GM18511 (cell line): ENCODE results near the gene EXPH5.
"Not testable (repeated sequence)": the region's sequence is repeated elsewhere in the genome, so short reads cannot be mapped to it uniquely, and the experiment has no call there.

ENCODE experiments used
- ATAC-seq: cut with Tn5 transposase; IDR thresholded peaks from one replicate; pipeline ENCODE4 v1.9.1; 2021; ENCODE audit warnings: mild to moderate bottlenecking, moderate library complexity; ENCODE audit not compliant: unreplicated experiment

Gene EXPH5, protein sequence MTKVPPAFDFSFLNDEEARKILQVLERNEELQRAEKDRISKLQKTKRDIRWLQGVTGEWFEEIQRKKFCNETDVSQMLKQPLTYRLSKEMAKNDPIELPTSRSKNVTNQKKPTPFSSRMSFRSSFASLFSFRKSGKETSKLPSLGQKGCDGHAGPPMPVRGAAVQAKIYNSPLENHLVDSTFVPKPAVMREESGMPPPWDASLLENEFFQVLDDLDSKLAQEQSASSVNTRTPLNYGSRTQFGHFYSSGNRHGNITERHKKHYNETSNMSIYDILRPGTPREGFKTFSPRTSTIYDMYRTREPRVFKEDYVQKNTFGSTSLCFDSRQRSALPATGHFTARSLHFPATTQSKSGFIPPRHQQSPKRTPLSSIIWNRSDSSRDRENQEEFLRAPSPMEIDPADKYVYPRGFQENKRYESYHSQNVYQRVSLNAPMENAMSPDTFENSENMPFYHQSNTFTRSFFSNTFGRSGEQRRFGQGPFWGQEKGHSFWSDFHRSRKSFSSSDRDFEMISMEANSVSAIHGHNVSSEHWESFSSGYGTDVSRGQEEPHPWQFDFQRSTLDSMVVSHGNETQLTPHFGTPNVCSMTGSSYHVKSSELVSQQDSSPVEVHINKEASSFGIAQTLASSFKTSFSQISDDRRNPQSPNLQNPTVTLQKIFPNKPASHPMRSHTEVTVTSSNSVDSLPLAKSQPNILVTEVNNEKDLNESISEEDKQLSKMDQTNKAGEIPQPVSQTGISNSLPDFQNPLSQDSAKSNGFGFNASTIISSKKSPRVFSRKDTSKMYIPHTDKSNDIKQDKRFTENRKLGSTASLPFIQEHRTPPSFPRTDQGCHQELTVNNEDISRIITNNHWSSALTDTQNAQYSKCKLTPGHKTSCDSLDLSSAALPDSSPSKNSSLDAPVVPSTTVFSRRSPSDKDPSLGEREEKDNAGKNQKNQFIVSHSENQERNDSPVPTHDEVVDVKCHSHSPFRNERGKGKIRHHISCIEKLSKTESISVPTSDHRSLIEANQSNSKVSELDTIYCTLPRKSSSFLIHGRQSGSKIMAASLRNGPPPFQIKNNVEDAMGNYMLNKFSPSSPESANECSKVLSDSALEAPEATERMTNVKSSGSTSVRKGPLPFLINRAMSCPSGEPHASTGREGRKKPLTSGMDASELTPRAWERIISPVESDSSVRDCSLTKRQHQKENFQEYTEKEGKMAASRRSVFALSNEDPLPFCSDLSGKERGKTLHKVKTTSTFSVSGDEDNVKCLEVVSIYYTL (N-terminal part only)

DNA sequence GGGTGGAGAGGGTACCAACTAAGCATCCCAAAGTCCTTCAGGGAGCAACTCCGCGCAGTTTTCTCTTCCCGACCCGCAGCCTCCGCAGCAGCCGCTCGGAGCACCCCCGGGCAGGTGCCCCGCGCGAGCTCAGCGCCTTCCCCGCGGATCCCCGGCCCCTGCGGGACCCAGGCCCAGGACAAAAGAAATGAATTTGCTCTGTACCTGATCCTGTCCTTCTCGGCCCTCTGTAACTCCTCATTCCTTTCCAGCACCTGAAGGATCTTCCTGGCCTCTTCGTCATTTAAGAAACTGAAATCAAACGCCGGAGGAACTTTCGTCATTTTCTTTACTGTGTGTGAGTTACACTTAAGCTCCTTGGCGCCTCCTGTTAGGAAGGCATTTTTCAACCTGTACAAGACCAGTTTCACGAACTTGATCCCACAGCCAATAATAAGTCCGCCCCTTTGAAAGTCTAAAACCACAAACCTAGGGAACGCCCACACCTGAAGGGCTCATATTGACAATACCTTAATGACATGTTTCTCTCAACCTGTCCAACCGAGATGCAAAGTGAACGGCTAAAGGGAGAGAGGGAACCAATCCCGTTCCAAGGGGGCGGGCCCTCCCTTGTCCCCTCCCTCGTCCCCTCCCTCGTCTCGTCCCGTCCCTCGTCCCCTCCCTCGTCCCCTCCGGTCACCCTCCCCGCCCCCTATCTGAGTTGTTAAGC is at the start of gene EXPH5:
EXPH5 (minus strand) TSS at position 555 of the 709 bp plus-strand sequence; CDS start at position 323, 232 bp downstream.
- peak; percentile 95 for ATAC-seq

GRCh38 chr11:108641752-108642151 is 48.2 kb upstream of the EXPH5 start:
- not testable (repeated sequence) for ATAC-seq

GRCh38 chr11:108639146-108639545 is 45.6 kb upstream of the EXPH5 start:
- ATAC-seq: no peak

- ATAC-seq: no peak
Measured at GRCh38 chr11:108636222-108636621, 42.7 kb upstream of the EXPH5 start.

- ATAC-seq: no peak
Measured at GRCh38 chr11:108635106-108635505, 41.5 kb upstream of the EXPH5 start.

GRCh38 chr11:108632041-108632704 is 38.6 kb upstream of the EXPH5 start:
- no peak for ATAC-seq

- no peak for ATAC-seq
Measured at GRCh38 chr11:108629274-108629673, 35.7 kb upstream of the EXPH5 start.

GRCh38 chr11:108628812-108629211 is 35.2 kb upstream of the EXPH5 start:
- ATAC-seq: no peak

DNA sequence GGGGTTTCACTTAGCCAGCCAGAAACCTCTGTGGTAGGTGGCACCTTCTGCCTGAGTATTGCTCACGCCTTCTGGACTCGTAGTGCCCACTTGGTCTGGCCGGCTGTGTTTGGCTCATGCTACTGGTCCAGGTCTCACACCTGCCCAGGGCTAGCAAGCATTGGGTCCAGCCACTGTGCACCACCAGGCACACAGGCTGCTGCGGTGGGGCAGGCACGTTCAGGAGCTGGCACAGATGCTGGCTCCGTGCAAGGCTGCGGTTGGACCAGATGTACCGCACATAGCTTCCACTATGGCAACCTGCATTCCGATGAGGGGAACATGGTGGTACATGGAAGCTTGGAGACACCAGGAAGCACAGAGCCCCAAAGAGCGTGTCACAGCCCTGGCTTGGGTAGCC is 34.8 kb upstream of the EXPH5 start:
- ATAC-seq: no peak

- ATAC-seq: no peak
Measured at GRCh38 chr11:108624196-108624925, 30.8 kb upstream of the EXPH5 start.

DNA sequence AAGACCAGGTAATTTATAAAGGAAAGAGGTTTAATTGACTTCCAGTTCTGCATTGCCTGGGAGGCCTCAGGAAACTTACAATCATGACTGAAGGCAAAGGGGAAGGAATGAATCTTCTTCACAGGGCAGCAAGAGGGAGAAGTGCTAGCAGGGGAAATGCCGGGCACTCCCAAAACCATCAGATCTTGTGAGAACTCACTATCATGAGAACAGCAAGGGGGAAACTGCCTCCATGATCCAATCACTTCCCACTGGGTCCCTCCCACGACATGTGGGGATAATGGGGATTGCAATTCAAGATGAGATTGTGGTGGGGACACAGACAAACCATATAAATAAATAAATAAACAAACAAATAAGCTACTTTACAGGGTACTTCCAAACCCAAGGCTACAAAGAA is 28.8 kb upstream of the EXPH5 start:
- ATAC-seq: no peak

GRCh38 chr11:108620958-108621772 is 27.6 kb upstream of the EXPH5 start:
- peak; percentile 91 for ATAC-seq

DNA sequence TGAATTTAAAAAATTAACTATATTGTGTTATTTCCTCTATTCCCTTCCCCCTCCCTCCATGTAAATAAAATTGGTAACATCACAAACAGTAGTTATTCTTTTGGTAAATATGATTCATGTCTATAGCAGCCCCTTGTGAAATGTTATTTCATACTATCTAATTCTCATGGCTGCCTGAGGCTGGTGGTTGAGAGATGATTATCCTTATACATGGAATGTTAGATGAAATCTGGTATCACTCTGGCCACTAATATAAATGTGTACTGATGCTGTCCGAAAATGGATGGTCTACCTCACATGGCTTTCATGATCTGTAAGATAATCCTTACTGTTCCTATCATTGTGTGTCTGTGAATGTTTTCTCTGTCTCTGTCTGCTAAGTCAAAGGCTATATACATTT is 25.0 kb upstream of the EXPH5 start:
- no peak for ATAC-seq

DNA sequence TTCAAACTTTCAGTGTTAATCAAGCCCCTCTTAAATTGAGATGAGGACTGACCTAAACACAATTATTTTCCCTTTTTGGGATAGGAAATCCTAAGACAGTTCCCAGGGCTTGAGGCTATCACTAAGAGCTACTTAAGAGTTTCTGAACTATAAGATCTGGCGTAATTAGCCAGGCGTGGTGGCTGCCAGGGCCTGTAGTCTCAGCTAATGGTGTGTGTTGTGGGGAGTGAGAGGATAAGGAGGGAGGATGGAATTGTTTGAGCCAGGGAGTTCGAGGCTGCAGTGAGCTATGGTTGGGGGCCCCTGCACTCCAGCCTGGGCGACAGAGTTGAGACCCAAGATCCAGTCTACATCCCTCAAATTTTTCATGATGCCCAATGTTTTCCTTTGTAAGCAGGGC is 23.5 kb upstream of the EXPH5 start:
- no peak for ATAC-seq

DNA sequence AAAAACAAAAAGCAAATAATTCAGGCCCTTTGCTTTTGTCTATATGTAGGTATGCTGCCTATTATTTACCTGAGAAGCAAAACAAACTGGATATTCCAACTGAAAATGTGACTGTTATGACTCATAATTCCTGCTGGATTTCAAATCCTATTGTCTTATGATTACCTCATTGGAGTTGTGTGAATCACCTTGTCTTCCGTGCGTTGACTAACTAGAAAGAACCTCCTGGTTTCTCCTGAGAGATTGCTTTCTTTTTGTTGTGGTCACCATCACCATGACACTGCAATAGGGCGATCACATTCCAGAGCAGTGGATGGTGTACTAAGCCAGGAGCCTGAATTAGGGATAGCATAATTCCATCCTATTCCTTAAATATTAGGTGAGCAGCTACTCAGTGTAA is 23.0 kb upstream of the EXPH5 start:
- ATAC-seq: no peak

DNA sequence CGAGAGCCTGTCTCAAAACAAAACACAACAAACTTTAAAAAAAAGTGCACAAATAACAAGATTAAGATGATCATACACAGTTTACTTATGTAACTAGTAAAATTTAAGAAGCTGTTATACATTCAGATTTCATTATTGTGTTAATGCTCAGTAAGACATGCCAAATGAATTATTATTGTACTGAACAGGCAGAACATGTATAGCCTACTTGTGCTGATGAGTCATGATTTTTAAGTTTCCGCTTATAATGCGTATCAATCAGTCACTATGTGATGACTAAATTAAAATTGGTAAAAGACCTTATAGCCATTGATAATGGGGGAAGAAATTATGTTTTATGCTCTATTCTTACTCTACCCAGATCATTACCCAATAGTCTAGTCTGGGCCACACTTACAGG is 20.5 kb upstream of the EXPH5 start:
- ATAC-seq: no peak

- no peak for ATAC-seq
Measured at GRCh38 chr11:108609682-108610081, 16.1 kb upstream of the EXPH5 start.

DNA sequence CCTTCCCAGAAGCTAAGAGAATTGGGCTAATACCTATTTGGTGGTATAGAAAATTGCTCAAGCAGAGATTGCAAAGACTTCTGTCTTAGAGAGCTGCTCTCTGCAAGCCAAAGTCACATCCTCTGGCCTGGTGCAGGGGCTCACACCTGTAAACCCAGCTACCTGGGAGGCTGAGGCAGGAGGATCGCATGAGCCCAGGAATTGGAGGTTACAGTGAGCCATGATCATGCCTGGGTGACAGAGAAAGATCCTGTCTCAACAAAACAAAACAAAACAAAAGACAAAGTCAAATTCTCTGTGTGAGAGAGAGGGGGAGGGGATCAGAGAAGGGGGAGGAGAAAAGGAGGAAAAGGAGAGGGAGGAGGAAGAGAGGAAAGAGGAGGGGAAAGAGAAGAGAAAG is 15.0 kb upstream of the EXPH5 start:
- ATAC-seq: no peak
